Keratinocyte (primary cell): ENCODE results near the gene TTF1. TPM values are rescaled to one million over a fixed set of nuclear protein-coding genes. Genes with fewer than 3 reads are reported as not detected.

Source experiments
- DNase-seq: peaks from one replicate; pipeline ENCODE4 v3.0.0-alpha.2; 2011; ENCODE audit warnings: low read depth, missing footprints, low spot score
- FAIRE-seq: peaks from 2 replicates; lab custom pipeline; 2011; peaks lifted over from hg19 to GRCh38; lab: Jason Lieb, UNC
- H2AFZ ChIP-seq: 2 replicates; pipeline ENCODE4 v1.6.0; 2012; ENCODE audit warnings: low read length, control low read depth, inconsistent platforms; ENCODE audit not compliant: control insufficient read depth
- H3K27ac ChIP-seq: 2 replicates; pipeline ENCODE4 v1.5.1; 2011; ENCODE audit warnings: low read length; ENCODE audit not compliant: control insufficient read depth, insufficient read depth
- H3K27me3 ChIP-seq: 3 replicates; pipeline ENCODE4 v1.6.0; 2011; ENCODE audit warnings: low read length; ENCODE audit not compliant: control insufficient read depth, insufficient read depth; ENCODE audit errors: extremely low read depth
- H3K36me3 ChIP-seq, 2 experiments: 2 replicates in 1 of 2; 3 replicates in 1 of 2; pipeline ENCODE4 v1.5.1; 2011; ENCODE audit warnings: low read length in 2 of 2, mild to moderate bottlenecking in 1 of 2; ENCODE audit not compliant: control insufficient read depth in 2 of 2, insufficient read depth in 2 of 2; ENCODE audit errors: extremely low read depth in 1 of 2
- H3K4me1 ChIP-seq: 3 replicates; pipeline ENCODE4 v1.5.1; 2011; ENCODE audit warnings: low read length; ENCODE audit not compliant: control insufficient read depth, insufficient read depth; ENCODE audit errors: extremely low read depth
- H3K4me2 ChIP-seq: 3 replicates; pipeline ENCODE4 v1.6.0; 2011; ENCODE audit warnings: low read depth, low read length; ENCODE audit not compliant: control insufficient read depth, insufficient read depth; ENCODE audit errors: extremely low read depth
- H3K4me3 ChIP-seq, 3 experiments: fragments of 200-600 bp in 1 of 3; sonication (generic) in 1 of 3; 2 replicates in 2 of 3; 3 replicates in 1 of 3; pipeline ENCODE4 v1.5.1; 2011 to 2016; ENCODE audit warnings: low read length in 3 of 3, mild to moderate bottlenecking in 3 of 3, control low read depth in 2 of 3, inconsistent platforms in 1 of 3, low read depth in 1 of 3, mixed read lengths in 1 of 3, mixed run types in 1 of 3, moderate library complexity in 1 of 3; ENCODE audit not compliant: control insufficient read depth in 2 of 3, insufficient read depth in 2 of 3; ENCODE audit errors: extremely low read depth in 1 of 3
- H3K79me2 ChIP-seq: 2 replicates; pipeline ENCODE4 v1.6.0; 2012; ENCODE audit warnings: low read length; ENCODE audit not compliant: control insufficient read depth, insufficient read depth
- H3K9ac ChIP-seq: 3 replicates; pipeline ENCODE4 v1.6.0; 2011; ENCODE audit warnings: low read length; ENCODE audit not compliant: control insufficient read depth, insufficient read depth; ENCODE audit errors: extremely low read depth
- H3K9me1 ChIP-seq: 3 replicates; pipeline ENCODE4 v1.6.0; 2011; ENCODE audit warnings: low read length; ENCODE audit not compliant: control insufficient read depth, insufficient read depth; ENCODE audit errors: extremely low read depth
- H3K9me3 ChIP-seq: 2 replicates; pipeline ENCODE4 v1.5.1; 2012; ENCODE audit warnings: low read depth, low read length; ENCODE audit not compliant: control insufficient read depth
- H4K20me1 ChIP-seq: 3 replicates; pipeline ENCODE4 v1.6.0; 2011; ENCODE audit warnings: low read length; ENCODE audit not compliant: control insufficient read depth, insufficient read depth; ENCODE audit errors: extremely low read depth
- CTCF ChIP-seq, 3 experiments: IDR thresholded peaks in 1 of 3; conservative IDR thresholded peaks in 1 of 3; optimal IDR thresholded peaks in 1 of 3; 2 replicates in 2 of 3; 3 replicates in 1 of 3; pipeline versions ENCODE3 to v1.5.1; 2011; ENCODE audit warnings: low read length in 3 of 3, mild to moderate bottlenecking in 3 of 3, moderate library complexity in 2 of 3, control low read depth in 1 of 3, inconsistent platforms in 1 of 3; ENCODE audit not compliant: insufficient read depth in 2 of 3; ENCODE audit errors: extremely low read depth in 1 of 3
- EZH2 ChIP-seq: IDR thresholded peaks from one replicate; pipeline ENCODE4 v1.6.1; 2012; ENCODE audit warnings: inconsistent platforms, mild to moderate bottlenecking, low read length, moderate library complexity
- dilution Hi-C: fragments of 300-500 bp; cut with MboI; formaldehyde crosslinking; loops from one replicate; pipeline ENCODE4 v1.7.0; 2020; ENCODE audit warnings: low sequenced_read_pairs; ENCODE audit not compliant: extremely low pct_ligation_motif_present
- polyA plus RNA-seq, 5 experiments: library from polyadenylated mRNA; depleted of rRNA in 3 of 5; stranded (reverse) in 3 of 5; stranded (forward) in 1 of 5; unstranded in 1 of 5; fragments of >200 nt; gene quantifications; 1 replicate in 1 of 5; 2 replicates in 3 of 5; 3 replicates in 1 of 5; pipeline versions ENCODE4 v1.2.1 to v1.2.3, GENCODE V29; 2011 to 2012; ENCODE audit warnings: missing spikeins in 2 of 5, low read depth in 1 of 5, low replicate concordance in 1 of 5

The TTF1 gene
- polyA plus RNA-seq, 1 donor (not counting 4 experiments of a cell fraction or from before 2014, with no cell fraction given) = 7.2 TPM

- TF ChIP-seq CTCF (optimal IDR thresholded peaks at IDR 0.05 in 1 of 3, IDR thresholded peaks at IDR 0.05 in 1 of 3, conservative IDR thresholded peaks at IDR 0.05 in 1 of 3; ENCODE audit: extremely low read depth in 1 of 3, insufficient read depth in 2 of 3, low read length in 3 of 3) = no peak
- TF ChIP-seq EZH2 = no peak
- Histone ChIP-seq H3K36me3 (no peaks in the 10 kb centered on the region), H3K79me2 (peaks cover 8% of the 10 kb centered on the region), H3K4me1 (peaks cover 22% of the 10 kb centered on the region), H3K27me3 (peaks cover 33% of the 10 kb centered on the region), H3K9me1 (no peaks in the 10 kb centered on the region), H3K4me3 (peak within 1 kb of the TSS; percentile 35 to 62 (median 50)), H3K27ac (no peak within 1 kb of the TSS), H3K9ac (peak within 1 kb of the TSS; percentile 74), H4K20me1 (no peaks in the 10 kb centered on the region), H3K9me3 (no peaks in the 10 kb centered on the region), H3K4me2 (peak within 1 kb of the TSS; percentile 81), H2AFZ (peak within 1 kb of the TSS; percentile 62)
- no peak for FAIRE-seq
- dilution Hi-C loops = no loop called here
- no peak for DNase-seq
Observed at GRCh38 chr9:132409828-132410528, 3.3 kb upstream of the TTF1 start, which contains the start of gene CFAP77. Gene CFAP77, plus strand, starts transcription at chr9:132410211. Its CDS starts 61 bp downstream, at chr9:132410272.

GRCh38 chr9:132408521-132408920 is 1.9 kb upstream of the TTF1 start:
- no peak for DNase-seq
- no peak overlapping the region for H2AFZ ChIP-seq
- H3K27ac ChIP-seq = no peak overlapping the region
- FAIRE-seq = no peak
- H3K4me1 ChIP-seq = peaks cover 22% of the 10 kb centered on the region
- peaks cover 14% of the 10 kb centered on the region for H3K79me2 ChIP-seq
- no peak overlapping the region for H3K9ac ChIP-seq
- H3K4me2 ChIP-seq = no peak overlapping the region
- TF ChIP-seq CTCF (optimal IDR thresholded peaks at IDR 0.05 in 1 of 3, IDR thresholded peaks at IDR 0.05 in 1 of 3, conservative IDR thresholded peaks at IDR 0.05 in 1 of 3; ENCODE audit: extremely low read depth in 1 of 3, insufficient read depth in 2 of 3, low read length in 3 of 3) = no peak
- H3K27me3 ChIP-seq = peaks cover 21% of the 10 kb centered on the region
- no peaks in the 10 kb centered on the region for H4K20me1 ChIP-seq
- H3K9me3 ChIP-seq = no peaks in the 10 kb centered on the region
- H3K9me1 ChIP-seq = no peaks in the 10 kb centered on the region
- H3K4me3 ChIP-seq = no peak overlapping the region
- peaks cover 0 to 3% of the 10 kb centered on the region in 2 experiments for H3K36me3 ChIP-seq
- dilution Hi-C loops = no loop called here
